ENCODE measurements around the gene WDR47. TPM values are rescaled to one million over a fixed set of nuclear protein-coding genes. Genes with fewer than 3 reads are reported as not detected.

The WDR47 gene
- total and polyA plus RNA-seq, 2 of the 8 experiments (the other 6 are each of a cell fraction or from before 2014, with no cell fraction given), result 1.9 to 6.7 TPM

- no peak for TF ChIP-seq RXRA (IDR thresholded peaks at IDR 0.05; ENCODE audit: insufficient read depth, low read depth, low read length)
- TF ChIP-seq TAF7 (optimal IDR thresholded peaks at IDR 0.05; ENCODE audit: borderline replicate concordance, low read depth, low read length), result no peak
- TF ChIP-seq HDAC6 (IDR thresholded peaks at IDR 0.05; ENCODE audit: low read depth, low read length), result no peak
Observed at GRCh38 chr1:108936170-108936569, 105.7 kb downstream of the WDR47 start (continued).
